Thyroid gland (tissue), 4 donors: ENCODE measurements around the gene MGAT5. TPM values are rescaled to one million over a fixed set of nuclear protein-coding genes. Genes with fewer than 3 reads are reported as not detected.

Source experiments
- DNase-seq, 2 donors: peaks; one replicate each; pipeline ENCODE4 v3.0.0-alpha.2; 2019
- H3K27ac ChIP-seq, 3 donors: fragments of 200-600 bp; sonication (generic); 1 replicate in 2 of 3; 2 replicates in 1 of 3; pipeline ENCODE4 v1.5.1; 2016 to 2019; ENCODE audit warnings: mild to moderate bottlenecking in 1 of 3, moderate library complexity in 1 of 3
- H3K27me3 ChIP-seq: fragments of 200-600 bp; sonication (generic); one replicate; pipeline ENCODE4 v1.5.1; 2019
- H3K36me3 ChIP-seq, 2 donors: fragments of 200-600 bp; sonication (generic); one replicate each; pipeline ENCODE4 v1.5.1; 2016 to 2019
- H3K4me1 ChIP-seq, 2 donors: fragments of 200-600 bp; sonication (generic); one replicate each; pipeline ENCODE4 v1.5.1; 2017 to 2019
- H3K4me3 ChIP-seq, 3 donors: fragments of 200-600 bp; sonication (generic); replicated peaks in 1 of 3; 1 replicate in 2 of 3; 2 replicates in 1 of 3; pipeline ENCODE4 v1.5.1; 2016; ENCODE audit warnings: mild to moderate bottlenecking in 1 of 3
- H3K9me3 ChIP-seq: fragments of 200-600 bp; sonication (generic); one replicate; pipeline ENCODE4 v1.5.1; 2017
- POLR2A ChIP-seq, 2 donors: fragments of 450-650 bp; IDR thresholded peaks; one replicate each; pipeline ENCODE4 v1.6.1; 2017; ENCODE audit warnings: antibody characterized with exemption in 2 of 2, mild to moderate bottlenecking in 2 of 2, moderate library complexity in 1 of 2
- WGBS, 2 donors: methylation state at CpG; one replicate each; pipeline ENCODE4 v1.1.5; 2017; 5-methylcytosine and 5-hydroxymethylcytosine counted together
- intact Hi-C: fragments of 100-400 bp; cut with DNase I; formaldehyde crosslinking; loops from one replicate; pipeline ENCODE4 v1.15.1; 2023
- total RNA-seq, 4 donors: library from RNA; depleted of rRNA; stranded (reverse); fragments of >200 nt; gene quantifications; one replicate each; pipeline ENCODE4 v1.2.3, GENCODE V29; 2016
- TF ChIP-seq, protein P1 (sequence below), 6 experiments: fragments of 200-600 bp in 3 of 6; fragments of 450-650 bp in 3 of 6; sonication (generic) in 3 of 6; IDR thresholded peaks; one replicate each; pipeline ENCODE4 v1.5.1; 2016 to 2019; ENCODE audit warnings: antibody characterized with exemption in 6 of 6, mild to moderate bottlenecking in 2 of 6, inconsistent platforms in 1 of 6, moderate library complexity in 1 of 6

MGAT5 gene
- total RNA-seq, 4 donors from 2014 or later = 47.5 to 64.4 (median 50.4) TPM

GRCh38 chr2:134274121-134274520 is 20.2 kb downstream of the MGAT5 start:
- Histone ChIP-seq H3K36me3 (no peaks in the 10 kb centered on the region), H3K27me3 (no peaks in the 10 kb centered on the region), H3K4me3 (no peak overlapping the region), H3K9me3 (no peaks in the 10 kb centered on the region), H3K27ac (no peak overlapping the region), H3K4me1 (peaks cover 7 to 8% of the 10 kb centered on the region in 2 donors)
- no peak for TF ChIP-seq POLR2A (IDR thresholded peaks at IDR 0.05)
- TF ChIP-seq, protein P1, sequence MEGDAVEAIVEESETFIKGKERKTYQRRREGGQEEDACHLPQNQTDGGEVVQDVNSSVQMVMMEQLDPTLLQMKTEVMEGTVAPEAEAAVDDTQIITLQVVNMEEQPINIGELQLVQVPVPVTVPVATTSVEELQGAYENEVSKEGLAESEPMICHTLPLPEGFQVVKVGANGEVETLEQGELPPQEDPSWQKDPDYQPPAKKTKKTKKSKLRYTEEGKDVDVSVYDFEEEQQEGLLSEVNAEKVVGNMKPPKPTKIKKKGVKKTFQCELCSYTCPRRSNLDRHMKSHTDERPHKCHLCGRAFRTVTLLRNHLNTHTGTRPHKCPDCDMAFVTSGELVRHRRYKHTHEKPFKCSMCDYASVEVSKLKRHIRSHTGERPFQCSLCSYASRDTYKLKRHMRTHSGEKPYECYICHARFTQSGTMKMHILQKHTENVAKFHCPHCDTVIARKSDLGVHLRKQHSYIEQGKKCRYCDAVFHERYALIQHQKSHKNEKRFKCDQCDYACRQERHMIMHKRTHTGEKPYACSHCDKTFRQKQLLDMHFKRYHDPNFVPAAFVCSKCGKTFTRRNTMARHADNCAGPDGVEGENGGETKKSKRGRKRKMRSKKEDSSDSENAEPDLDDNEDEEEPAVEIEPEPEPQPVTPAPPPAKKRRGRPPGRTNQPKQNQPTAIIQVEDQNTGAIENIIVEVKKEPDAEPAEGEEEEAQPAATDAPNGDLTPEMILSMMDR (IDR thresholded peaks at IDR 0.05) = no peak
- DNase-seq = no peak
- WGBS, 2 donors = 98 to 99% methylated on average over 3 of the region's 3 CpGs
- intact Hi-C loops = no loop called here

DNA sequence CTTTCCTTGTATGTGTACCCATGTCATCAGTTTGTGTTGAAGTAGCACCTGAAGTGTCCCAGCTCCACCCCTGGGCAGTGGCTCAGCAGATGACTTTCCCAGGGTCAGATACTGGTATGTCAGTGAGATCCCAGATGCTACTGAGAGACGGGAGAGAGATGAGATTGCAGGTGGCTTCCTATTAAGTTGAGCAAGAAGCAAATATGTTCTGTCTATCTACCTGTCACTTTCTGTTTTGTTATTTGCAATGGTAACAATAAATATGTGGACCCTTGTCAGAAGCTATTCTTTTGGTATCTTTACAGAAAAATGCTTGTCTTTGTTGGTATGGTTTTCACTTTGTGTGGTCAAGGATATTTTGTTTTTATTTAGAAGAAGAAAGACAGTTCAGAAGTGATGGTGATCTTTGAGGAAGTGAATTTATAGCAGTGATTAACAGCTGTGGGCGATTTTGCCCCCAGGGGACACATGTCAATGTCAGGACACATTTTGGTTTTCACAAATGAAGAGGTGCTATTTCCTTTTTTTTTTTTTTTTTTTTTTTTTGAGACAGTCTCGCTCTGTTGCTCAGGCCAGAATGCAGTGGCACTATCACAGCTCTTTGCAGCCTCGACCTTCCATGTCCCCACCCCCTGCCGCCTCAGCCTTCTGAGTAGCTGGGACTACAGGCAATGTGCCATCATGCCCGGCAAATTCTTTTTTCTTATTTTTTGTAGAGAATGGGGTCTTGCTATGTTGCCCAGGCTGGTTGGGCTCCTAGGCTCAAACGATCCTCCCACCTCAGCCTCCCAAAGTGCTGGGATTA is 21.4 kb downstream of the MGAT5 start:
- no peaks in the 10 kb centered on the region for H3K27me3 ChIP-seq
- TF ChIP-seq, protein P1 (IDR thresholded peaks at IDR 0.05) = no peak
- no peak for TF ChIP-seq POLR2A (IDR thresholded peaks at IDR 0.05)
- H3K36me3 ChIP-seq = no peaks in the 10 kb centered on the region
- WGBS, 2 donors = 79 to 82% methylated on average over 7 of the region's 7 CpGs
- H3K4me3 ChIP-seq = no peak overlapping the region
- intact Hi-C loops = no loop called here
- H3K4me1 ChIP-seq = peaks cover 8 to 9% of the 10 kb centered on the region in 2 donors
- no peak overlapping the region for H3K27ac ChIP-seq
- no peaks in the 10 kb centered on the region for H3K9me3 ChIP-seq
- peak in 1 of 2 donors; percentile 11 for DNase-seq

- Histone ChIP-seq H3K27ac (no peak overlapping the region), H3K27me3 (no peaks in the 10 kb centered on the region), H3K4me1 (peaks cover 8 to 9% of the 10 kb centered on the region in 2 donors), H3K4me3 (no peak overlapping the region), H3K9me3 (no peaks in the 10 kb centered on the region), H3K36me3 (no peaks in the 10 kb centered on the region)
- no peak for DNase-seq
- WGBS, 2 donors = 86 to 95% methylated on average over 6 of the region's 6 CpGs
- no peak for TF ChIP-seq POLR2A (IDR thresholded peaks at IDR 0.05)
- TF ChIP-seq, protein P1 (IDR thresholded peaks at IDR 0.05) = no peak
- intact Hi-C loops = no loop called here
Observed at GRCh38 chr2:134276381-134277172, 22.7 kb downstream of the MGAT5 start.

- H3K4me1 ChIP-seq = peaks cover 8 to 9% of the 10 kb centered on the region in 2 donors
- intact Hi-C loops = no loop called here
- WGBS, 2 donors = 83 to 91% methylated on average over 4 of the region's 4 CpGs
- H3K27me3 ChIP-seq = no peaks in the 10 kb centered on the region
- no peak overlapping the region for H3K4me3 ChIP-seq
- H3K36me3 ChIP-seq = no peaks in the 10 kb centered on the region
- DNase-seq = no peak
- H3K9me3 ChIP-seq = no peaks in the 10 kb centered on the region
- TF ChIP-seq, protein P1 (IDR thresholded peaks at IDR 0.05) = no peak
- no peak for TF ChIP-seq POLR2A (IDR thresholded peaks at IDR 0.05)
- H3K27ac ChIP-seq = no peak overlapping the region
Observed at GRCh38 chr2:134277223-134277622, 23.4 kb downstream of the MGAT5 start.

DNA sequence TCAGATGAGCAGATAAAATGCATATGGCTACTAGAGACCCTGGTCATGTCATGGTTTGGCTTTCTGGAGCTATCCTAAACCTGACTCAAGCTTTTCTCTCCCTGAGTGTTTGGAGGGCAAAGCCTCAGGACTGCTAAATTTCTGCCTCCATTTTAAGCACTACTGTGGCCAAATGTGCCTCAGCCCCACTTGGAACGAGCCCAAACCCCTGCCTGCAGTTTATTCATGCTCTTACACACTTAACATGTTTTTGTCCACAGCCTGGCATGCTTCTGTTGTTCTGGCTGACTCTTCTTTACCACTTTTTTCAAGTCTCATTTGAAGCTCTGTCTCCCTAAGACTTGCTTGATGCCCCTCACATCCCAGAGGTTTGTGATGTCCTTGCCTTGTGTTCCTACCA is 24.7 kb downstream of the MGAT5 start:
- no peak for TF ChIP-seq POLR2A (IDR thresholded peaks at IDR 0.05)
- TF ChIP-seq, protein P1 (IDR thresholded peaks at IDR 0.05) = no peak
- H3K4me3 ChIP-seq = no peak overlapping the region
- H3K4me1 ChIP-seq = peaks cover 8 to 9% of the 10 kb centered on the region in 2 donors
- intact Hi-C loops = no loop called here
- 45 to 46% methylated on average over 1 of the region's 1 CpG for WGBS, 2 donors
- H3K9me3 ChIP-seq = no peaks in the 10 kb centered on the region
- H3K27ac ChIP-seq = no peak overlapping the region
- H3K27me3 ChIP-seq = no peaks in the 10 kb centered on the region
- H3K36me3 ChIP-seq = no peaks in the 10 kb centered on the region
- DNase-seq = peak; percentile 31 to 36
